HG02884 (cell line): ENCODE data around the gene OR2K2.
"Not testable (repeated sequence)": the region's sequence is repeated elsewhere in the genome, so short reads cannot be mapped to it uniquely, and the experiment has no call there.

Source experiments
- ATAC-seq: cut with Tn5 transposase; IDR thresholded peaks from one replicate; pipeline ENCODE4 v1.9.1; 2021; ENCODE audit warnings: mild to moderate bottlenecking, moderate library complexity; ENCODE audit not compliant: unreplicated experiment

OR2K2 gene, protein sequence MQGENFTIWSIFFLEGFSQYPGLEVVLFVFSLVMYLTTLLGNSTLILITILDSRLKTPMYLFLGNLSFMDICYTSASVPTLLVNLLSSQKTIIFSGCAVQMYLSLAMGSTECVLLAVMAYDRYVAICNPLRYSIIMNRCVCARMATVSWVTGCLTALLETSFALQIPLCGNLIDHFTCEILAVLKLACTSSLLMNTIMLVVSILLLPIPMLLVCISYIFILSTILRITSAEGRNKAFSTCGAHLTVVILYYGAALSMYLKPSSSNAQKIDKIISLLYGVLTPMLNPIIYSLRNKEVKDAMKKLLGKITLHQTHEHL

GRCh38 chr9:111330124-111330523, at the start of gene OR2K2:
OR2K2 (minus strand) TSS chr9:111330224; CDS start chr9:111328433, 1,791 bp downstream.
- ATAC-seq, result no peak

DNA sequence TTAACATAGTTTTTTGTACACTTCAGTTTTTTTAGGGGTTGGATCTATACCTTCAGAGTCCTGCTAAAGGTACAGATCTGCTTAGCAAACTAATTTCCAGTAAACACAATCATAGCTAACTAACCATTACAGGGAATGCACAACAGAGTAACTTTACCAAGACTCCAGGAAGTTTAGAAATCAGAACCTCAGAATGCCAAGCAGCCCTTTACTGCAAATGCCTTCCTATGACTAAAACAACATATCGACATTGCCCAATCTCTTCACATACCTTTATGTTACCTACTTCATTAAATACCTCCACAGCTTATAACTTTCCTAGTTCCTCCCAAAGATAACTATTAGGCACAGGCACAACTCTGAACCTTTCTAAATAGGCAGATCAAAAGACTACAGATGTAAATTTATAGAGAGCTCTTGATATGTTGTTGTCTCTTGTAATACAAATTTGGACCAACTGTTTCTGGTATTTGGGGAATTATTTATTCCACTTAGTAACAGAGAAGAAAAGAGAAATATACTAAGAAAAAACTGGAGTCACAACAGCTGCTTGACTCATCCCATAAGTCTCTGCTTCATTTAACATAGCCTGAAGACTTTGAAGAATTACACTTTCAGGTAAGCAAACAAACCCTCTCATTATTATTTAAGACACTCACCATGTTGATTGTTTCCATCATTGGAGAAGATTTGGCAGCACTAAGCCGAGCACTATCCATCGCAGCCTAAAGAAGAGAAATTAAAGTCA, 46.0 kb upstream of the OR2K2 start:
- no peak for ATAC-seq

GRCh38 chr9:111375062-111375461, 45.0 kb upstream of the OR2K2 start:
- ATAC-seq, result no peak

- ATAC-seq, result no peak
Measured at GRCh38 chr9:111372297-111372696, 42.3 kb upstream of the OR2K2 start.

DNA sequence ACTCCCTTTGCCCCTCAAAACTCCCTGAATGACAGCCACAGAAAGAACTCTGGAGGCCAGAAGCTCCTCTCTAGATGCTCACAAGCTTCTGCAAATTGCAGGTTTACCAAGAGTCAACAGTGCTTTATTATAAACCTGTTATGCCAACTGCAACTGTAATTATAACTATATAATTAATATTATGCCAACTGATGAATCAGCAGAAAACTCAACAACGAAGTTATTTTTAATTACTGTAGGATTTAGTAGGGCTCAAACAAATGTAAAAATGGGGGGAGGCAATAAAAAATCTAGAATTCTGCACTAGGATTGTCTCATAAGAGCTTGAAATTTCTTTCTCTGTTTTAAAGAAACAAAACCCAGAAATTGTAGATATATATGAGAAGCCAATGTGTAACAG, 37.0 kb upstream of the OR2K2 start:
- no peak for ATAC-seq

GRCh38 chr9:111362526-111362925, 32.5 kb upstream of the OR2K2 start:
- no peak for ATAC-seq

- no peak for ATAC-seq
Measured at GRCh38 chr9:111360881-111361280, 30.9 kb upstream of the OR2K2 start.

DNA sequence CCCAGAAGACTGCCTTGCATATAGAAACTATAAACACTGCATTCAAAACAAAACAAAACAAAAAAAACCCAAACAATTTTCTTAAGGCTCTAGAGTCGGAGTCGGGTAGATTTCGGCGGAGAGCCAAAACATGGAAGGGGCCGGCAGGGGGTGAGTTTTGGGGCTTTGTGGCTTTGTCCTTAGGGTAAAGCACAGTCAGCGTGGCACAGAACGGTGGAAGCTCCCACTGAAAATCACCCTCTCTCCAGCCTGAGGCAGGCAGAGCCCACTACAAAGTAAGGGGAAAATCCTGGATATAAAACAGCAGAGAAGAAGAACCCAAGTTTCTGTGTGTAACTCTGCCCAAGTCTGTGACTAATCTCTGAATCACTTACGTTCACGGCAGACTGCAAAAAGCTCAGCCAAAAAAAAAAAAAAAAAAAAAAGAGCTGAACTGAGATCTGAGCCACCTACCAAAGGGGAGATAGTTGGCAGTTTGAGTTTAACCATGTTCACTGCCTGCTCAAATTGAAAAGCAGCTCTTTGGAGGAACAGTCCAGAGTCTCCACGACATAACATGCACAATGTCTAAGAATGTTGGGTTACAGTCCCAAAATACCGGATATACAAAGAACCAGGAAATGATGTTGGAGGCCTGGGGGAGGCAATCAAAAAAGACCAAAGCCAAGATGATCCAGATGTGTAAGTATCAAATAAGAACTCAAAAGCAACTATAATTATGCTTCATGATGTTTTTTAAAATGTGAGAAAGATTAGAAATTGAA, 26.6 kb upstream of the OR2K2 start:
- ATAC-seq, result no peak

DNA sequence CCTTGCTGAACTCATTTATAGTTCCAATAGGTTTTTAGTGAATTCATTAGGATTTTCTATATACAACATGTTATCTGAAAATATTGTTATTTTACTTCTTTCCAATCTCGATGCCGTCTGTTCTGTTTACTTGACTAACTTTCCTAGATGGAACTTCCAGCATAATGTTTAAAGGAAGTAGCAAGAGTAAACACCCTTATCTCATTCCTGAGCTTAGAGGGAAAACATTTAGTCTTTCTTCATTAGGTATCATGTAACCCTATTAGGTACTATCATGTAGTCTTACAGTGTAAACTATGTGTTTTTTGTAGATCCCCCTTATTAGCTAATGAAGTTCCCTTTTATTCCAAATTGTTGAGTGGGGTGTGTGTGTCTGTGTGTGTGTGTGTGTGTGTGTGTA, 22.5 kb upstream of the OR2K2 start:
- no peak for ATAC-seq

DNA sequence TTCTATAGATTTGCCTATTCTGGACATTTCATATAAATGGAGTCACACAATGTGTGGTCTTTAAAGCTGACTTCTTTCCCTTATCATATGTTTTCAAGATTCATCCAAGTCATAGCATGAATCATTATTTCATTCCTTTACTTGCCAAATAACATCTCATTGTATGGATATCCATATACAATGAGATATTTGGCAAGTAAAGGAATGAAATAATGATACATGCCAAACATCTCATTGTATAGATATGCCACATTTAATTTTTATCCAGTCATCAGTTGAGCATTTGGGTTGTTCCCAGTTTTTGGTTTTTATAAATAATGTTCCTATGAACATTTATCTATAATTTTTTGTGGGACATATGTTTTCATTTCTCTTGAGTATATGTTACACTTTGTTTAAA, 20.5 kb upstream of the OR2K2 start:
- no peak for ATAC-seq

GRCh38 chr9:111349766-111350165, 19.7 kb upstream of the OR2K2 start:
- ATAC-seq, result no peak

DNA sequence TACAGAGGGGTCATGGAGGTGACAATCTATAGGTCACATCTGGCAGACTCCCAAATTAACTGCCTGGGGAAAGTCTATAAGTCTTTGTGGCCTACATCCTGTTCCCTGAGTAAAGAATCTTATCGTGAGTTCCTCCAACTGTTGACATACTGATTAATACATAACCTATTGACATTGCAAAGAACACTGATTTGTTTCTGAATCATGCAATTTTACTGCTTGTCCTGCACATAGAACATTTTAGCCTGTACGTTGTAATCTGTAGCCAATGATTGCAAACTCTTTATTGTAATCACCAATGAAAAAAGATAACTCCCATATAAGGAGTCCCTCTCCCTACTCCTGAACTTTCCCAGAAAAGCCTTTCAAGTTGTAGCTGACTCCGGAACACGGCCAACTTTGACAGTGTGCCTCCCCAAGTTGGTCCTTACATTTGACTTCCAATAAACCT, 18.8 kb upstream of the OR2K2 start:
- no peak for ATAC-seq

- ATAC-seq, result not testable (repeated sequence)
Measured at GRCh38 chr9:111334318-111334863, 4.4 kb upstream of the OR2K2 start.

DNA sequence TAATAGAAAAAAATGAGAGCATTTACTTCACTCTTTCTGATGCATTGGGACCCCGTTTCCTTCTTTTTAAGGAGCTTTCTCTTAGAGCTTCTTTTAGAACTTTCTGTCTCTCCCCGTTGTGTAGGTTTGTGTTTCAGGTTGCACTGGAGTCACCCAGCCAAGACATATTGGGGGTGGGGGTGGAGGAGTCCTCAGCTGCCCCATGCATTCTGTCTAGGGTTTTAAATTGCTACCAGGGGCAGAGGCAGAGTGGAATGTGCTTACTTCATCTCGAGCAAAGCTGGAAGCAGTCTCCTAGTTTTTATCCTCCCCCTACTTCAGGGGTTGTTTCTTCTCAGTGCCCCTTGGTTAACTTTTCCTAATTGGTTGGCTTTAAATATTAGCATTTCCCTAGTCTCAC, 9.4 kb downstream of the OR2K2 start:
- ATAC-seq, result no peak

DNA sequence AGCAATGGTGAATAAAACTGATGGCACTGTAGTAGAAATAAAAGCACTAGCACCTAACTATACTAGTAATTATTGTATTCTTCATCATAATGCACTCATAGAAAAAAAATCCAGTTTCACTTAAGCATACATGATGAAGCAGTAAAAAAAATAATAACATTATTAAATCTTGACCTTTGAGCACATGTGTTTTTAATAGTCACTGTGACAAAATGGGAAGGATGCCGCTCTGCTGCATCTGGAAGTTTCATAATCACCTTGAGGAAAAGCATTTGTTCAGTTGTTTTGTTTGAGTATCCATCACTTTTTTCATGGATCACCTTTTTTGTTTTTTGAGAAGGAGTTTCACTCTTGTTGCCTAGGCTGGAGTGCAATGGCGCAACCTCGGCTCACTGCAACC, 13.2 kb downstream of the OR2K2 start:
- no peak for ATAC-seq

GRCh38 chr9:111305914-111306313, 24.1 kb downstream of the OR2K2 start:
- no peak for ATAC-seq

GRCh38 chr9:111304000-111304399, 26.0 kb downstream of the OR2K2 start:
- not testable (repeated sequence) for ATAC-seq

DNA sequence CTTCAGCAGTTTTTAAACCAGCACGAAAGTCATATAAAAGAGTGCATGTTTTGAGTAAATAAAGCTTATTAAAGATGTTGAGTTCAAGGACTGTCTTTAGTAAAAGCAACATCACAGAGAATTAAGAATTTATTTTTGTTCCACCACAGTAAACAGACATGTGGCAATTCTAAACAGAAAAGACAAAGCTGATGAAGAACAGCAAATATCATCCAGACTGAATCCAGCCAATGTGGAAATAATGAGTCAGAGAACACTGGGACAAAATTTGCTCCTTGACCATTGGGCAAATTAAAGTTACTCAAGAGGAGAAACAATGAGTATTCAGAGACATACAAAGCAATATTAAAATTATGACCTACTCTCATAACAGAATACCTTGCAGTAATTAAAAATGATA, 28.8 kb downstream of the OR2K2 start:
- ATAC-seq, result no peak

GRCh38 chr9:111300140-111300735, 29.8 kb downstream of the OR2K2 start:
- ATAC-seq, result no peak

DNA sequence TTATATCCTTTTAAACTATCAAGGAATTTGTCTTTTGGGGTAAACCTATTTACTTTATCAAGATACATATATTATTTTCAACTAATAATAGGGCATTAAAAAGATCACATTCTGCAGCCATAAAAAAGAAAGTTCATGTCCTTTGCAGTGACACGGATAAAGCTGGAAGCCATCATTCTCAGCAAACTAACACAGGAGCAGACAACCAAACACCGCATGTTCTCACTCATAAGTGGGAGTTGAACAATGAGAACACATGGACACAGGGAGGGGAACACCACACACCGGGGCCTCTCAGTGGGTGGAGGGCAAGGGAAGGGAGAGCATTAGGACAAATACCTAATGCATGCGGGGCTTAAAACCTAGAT, 30.4 kb downstream of the OR2K2 start:
- not testable (repeated sequence) for ATAC-seq
